Measurements from ENCODE around the gene ST7L.

Gene ST7L

GRCh38 chr1:112618114-112618720 lies 724 bp downstream of the ST7L start:
- no peak for DNase-seq (ENCODE audit: low read depth)

GRCh38 chr1:112614460-112615065 lies 4.4 kb downstream of the ST7L start:
- DNase-seq (ENCODE audit: low read depth) = no peak

- DNase-seq (ENCODE audit: low read depth) = no peak
Observed at GRCh38 chr1:112605633-112606327, 13.2 kb downstream of the ST7L start.

GRCh38 chr1:112603541-112603940 lies 15.4 kb downstream of the ST7L start:
- DNase-seq (ENCODE audit: low read depth) = no peak

GRCh38 chr1:112603012-112603411 lies 15.9 kb downstream of the ST7L start:
- no peak for DNase-seq (ENCODE audit: low read depth)

GRCh38 chr1:112599477-112599876 lies 19.5 kb downstream of the ST7L start:
- DNase-seq (ENCODE audit: low read depth) = no peak

GRCh38 chr1:112594208-112594876 lies 24.6 kb downstream of the ST7L start:
- no peak for DNase-seq (ENCODE audit: low read depth)

- no peak for DNase-seq (ENCODE audit: low read depth)
Observed at GRCh38 chr1:112589766-112590165, 29.2 kb downstream of the ST7L start.

GRCh38 chr1:112583366-112583765 lies 35.6 kb downstream of the ST7L start:
- DNase-seq (ENCODE audit: low read depth) = no peak

- DNase-seq (ENCODE audit: low read depth) = no peak
Observed at GRCh38 chr1:112581586-112582192, 37.3 kb downstream of the ST7L start.

- no peak for DNase-seq (ENCODE audit: low read depth)
Observed at GRCh38 chr1:112579801-112580510, 39.0 kb downstream of the ST7L start.

GRCh38 chr1:112576240-112576639 lies 42.7 kb downstream of the ST7L start:
- no peak for DNase-seq (ENCODE audit: low read depth)

GRCh38 chr1:112575154-112575804 lies 43.7 kb downstream of the ST7L start:
- DNase-seq (ENCODE audit: low read depth) = peak; percentile 39

- DNase-seq (ENCODE audit: low read depth) = no peak
Observed at GRCh38 chr1:112565800-112566199, 53.1 kb downstream of the ST7L start.

- no peak for DNase-seq (ENCODE audit: low read depth)
Observed at GRCh38 chr1:112564081-112564480, 54.9 kb downstream of the ST7L start.

- no peak for DNase-seq (ENCODE audit: low read depth)
Observed at GRCh38 chr1:112563341-112563740, 55.6 kb downstream of the ST7L start.

- DNase-seq (ENCODE audit: low read depth) = no peak
Observed at GRCh38 chr1:112558634-112559033, 60.3 kb downstream of the ST7L start.

- no peak for DNase-seq (ENCODE audit: low read depth)
Observed at GRCh38 chr1:112557385-112557784, 61.6 kb downstream of the ST7L start.

- no peak for DNase-seq (ENCODE audit: low read depth)
Observed at GRCh38 chr1:112554411-112554810, 64.5 kb downstream of the ST7L start.

- no peak for DNase-seq (ENCODE audit: low read depth)
Observed at GRCh38 chr1:112549590-112549989, 69.4 kb downstream of the ST7L start.

- DNase-seq (ENCODE audit: low read depth) = no peak
Observed at GRCh38 chr1:112548547-112548946, 70.4 kb downstream of the ST7L start.
